Measurements from ENCODE around the gene KIF1C.

KIF1C gene

DNA sequence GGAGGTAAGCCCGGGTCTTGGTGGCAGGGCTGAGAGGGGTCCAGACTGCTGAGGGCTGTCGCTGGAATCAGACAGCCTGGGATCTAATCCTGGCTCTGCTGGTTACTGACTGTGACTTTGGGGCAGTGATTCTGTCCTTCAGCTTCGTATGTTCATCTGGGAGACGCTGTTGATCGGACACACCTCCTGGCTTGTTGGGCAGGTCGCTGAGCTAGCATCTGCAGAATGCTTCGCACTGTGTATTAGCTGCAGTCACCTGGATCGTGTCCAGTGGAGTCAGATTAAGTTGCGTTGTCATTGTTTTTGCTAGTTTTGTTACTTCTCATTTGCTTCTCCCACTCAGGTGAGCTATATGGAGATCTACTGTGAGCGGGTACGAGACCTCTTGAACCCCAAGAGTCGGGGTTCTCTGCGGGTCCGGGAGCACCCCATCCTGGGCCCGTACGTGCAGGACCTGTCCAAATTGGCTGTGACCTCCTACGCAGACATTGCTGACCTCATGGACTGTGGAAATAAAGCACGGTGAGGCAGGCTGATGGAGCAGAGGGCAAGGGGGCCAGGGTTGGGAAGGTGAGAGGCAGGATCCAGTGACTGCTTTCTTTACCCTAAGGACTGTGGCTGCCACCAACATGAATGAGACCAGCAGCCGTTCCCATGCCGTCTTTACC is 4.5 kb downstream of the KIF1C start:
- no peak overlapping the region for H3K4me3 ChIP-seq (ENCODE audit: low read length)
- DNase-seq (ENCODE audit: low read depth): no peak
- TF ChIP-seq, protein P1, sequence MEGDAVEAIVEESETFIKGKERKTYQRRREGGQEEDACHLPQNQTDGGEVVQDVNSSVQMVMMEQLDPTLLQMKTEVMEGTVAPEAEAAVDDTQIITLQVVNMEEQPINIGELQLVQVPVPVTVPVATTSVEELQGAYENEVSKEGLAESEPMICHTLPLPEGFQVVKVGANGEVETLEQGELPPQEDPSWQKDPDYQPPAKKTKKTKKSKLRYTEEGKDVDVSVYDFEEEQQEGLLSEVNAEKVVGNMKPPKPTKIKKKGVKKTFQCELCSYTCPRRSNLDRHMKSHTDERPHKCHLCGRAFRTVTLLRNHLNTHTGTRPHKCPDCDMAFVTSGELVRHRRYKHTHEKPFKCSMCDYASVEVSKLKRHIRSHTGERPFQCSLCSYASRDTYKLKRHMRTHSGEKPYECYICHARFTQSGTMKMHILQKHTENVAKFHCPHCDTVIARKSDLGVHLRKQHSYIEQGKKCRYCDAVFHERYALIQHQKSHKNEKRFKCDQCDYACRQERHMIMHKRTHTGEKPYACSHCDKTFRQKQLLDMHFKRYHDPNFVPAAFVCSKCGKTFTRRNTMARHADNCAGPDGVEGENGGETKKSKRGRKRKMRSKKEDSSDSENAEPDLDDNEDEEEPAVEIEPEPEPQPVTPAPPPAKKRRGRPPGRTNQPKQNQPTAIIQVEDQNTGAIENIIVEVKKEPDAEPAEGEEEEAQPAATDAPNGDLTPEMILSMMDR (conservative IDR thresholded peaks at IDR 0.05; ENCODE audit: low read depth, low read length): no peak

DNA sequence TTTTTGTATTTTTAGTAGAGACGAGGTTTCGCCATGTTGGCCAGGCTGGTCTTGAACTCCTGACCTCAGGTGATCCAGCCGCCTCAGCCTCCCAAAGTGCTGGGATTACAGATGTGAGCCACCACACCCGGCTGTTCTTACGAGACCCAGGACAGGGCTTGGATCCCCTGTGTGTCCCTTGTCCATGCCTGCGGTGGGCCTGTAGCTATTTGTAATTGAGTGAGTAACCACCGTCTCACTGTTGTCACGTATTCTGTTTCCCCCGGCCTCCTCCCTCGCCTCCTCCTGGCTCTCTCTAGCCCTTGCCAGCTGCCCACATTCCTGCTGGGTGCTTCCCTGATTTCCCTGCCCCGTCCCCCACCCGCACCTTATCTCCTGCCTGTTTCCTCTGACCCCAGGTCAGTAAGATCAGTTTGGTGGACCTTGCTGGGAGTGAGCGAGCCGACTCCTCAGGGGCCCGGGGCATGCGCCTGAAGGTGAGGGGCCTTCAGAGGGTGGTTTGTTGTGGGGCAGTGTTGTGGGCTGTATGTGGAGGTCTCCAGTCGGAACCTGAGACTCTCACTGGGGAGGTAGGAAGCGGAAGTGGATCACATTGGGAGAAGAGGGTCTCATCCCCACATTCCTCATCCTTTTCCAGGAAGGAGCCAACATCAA is 5.6 kb downstream of the KIF1C start:
- no peak overlapping the region for H3K4me3 ChIP-seq (ENCODE audit: low read length)
- no peak for DNase-seq (ENCODE audit: low read depth)
- TF ChIP-seq, protein P1 (conservative IDR thresholded peaks at IDR 0.05; ENCODE audit: low read depth, low read length): no peak

DNA sequence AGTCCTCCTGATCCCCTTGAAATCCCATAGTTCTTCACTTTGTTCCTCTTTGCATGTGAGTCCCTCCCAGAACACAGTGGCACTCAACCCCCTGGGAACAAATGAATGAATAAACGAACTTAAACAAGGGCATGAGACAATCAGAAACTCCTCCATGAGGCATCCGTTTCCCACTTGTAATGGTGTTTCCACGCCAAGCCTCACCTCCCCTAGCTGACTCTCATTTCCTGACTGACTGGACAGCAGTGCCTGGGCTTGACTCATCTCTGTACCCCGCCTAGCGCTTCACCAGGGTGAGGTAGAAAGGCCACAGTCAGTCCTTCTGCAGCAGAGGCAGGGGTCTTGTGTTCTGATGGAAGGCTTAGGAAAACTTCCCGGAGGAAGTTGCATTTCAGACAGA is 14.2 kb downstream of the KIF1C start:
- H3K4me3 ChIP-seq (ENCODE audit: low read length): no peak overlapping the region
- no peak for DNase-seq (ENCODE audit: low read depth)
- TF ChIP-seq, protein P1 (conservative IDR thresholded peaks at IDR 0.05; ENCODE audit: low read depth, low read length): no peak

DNA sequence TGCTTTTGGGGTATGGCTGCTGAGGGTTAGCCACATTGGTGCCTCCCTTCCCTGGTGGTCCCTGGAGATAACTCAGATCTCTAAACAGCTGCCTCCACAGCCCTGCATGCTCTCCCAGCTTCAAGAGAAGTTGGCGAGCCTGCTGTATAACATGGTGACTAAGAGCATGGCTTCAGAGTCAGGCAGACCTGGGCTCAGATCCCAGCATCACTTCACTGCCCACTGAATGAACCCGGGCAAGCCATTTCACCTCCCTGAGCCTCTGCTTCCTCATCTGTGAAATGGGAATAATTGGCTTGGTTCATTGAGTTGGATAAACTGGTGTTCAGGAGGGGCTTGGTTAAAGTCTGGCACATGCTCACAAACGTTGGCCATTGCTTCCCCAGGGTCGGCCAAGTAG is 16.6 kb downstream of the KIF1C start:
- TF ChIP-seq, protein P1 (conservative IDR thresholded peaks at IDR 0.05; ENCODE audit: low read depth, low read length): no peak
- no peak for DNase-seq (ENCODE audit: low read depth)
- H3K4me3 ChIP-seq (ENCODE audit: low read length): no peak overlapping the region

DNA sequence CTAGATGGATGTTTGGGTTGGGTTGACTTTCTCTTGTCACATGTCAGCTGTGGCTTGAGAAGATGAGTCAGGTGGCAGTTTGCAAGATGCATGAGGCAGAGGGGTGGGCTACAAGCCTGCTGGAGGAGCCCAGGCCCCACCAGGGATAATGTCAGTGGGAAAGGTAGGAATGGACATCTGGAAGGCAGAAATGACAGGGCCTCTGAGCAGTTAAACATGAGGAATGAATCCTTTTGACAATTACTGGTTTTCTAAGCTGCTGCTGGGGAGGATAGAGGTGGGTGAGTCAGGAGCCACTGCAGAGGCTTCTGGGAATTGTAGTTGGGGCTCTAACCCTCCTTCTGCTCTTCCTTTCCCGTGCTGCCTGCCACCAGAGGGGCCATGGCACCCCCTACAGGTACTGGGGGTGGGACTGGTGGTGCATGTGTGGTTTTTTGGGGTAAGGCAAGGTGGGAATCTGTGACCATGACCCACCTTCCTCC is 21.8 kb downstream of the KIF1C start:
- no peak overlapping the region for H3K4me3 ChIP-seq (ENCODE audit: low read length)
- TF ChIP-seq, protein P1 (conservative IDR thresholded peaks at IDR 0.05; ENCODE audit: low read depth, low read length): no peak
- DNase-seq (ENCODE audit: low read depth): no peak

DNA sequence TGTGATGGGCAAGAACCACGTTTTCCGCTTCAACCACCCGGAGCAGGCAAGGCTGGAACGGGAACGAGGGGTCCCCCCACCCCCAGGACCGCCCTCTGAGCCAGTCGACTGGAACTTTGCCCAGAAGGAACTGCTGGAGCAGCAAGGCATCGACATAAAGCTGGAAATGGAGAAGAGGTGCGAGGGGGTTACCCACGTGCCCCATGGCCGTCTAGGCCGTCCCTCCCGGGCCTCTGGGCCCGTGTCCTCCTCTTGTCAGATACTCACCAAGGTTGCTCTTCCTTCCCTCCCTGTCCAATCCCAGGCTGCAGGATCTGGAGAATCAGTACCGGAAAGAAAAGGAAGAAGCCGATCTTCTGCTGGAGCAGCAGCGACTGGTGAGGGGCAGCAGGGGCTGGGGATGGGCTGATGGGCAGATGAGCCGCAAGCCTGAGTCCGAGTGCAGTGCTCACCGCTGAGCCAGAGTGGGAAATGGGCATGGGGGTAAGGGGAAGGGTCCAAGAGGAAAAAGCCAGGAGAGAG is 22.8 kb downstream of the KIF1C start:
- no peak overlapping the region for H3K4me3 ChIP-seq (ENCODE audit: low read length)
- TF ChIP-seq, protein P1 (conservative IDR thresholded peaks at IDR 0.05; ENCODE audit: low read depth, low read length): no peak
- no peak for DNase-seq (ENCODE audit: low read depth)
